Kidney (tissue), 14 donors: ENCODE measurements around the gene SWAP70. TPM values are rescaled to one million over a fixed set of nuclear protein-coding genes. Genes with fewer than 3 reads are reported as not detected.
"Not testable (repeated sequence)": the region's sequence is repeated elsewhere in the genome, so short reads cannot be mapped to it uniquely, and the experiment has no call there.

ENCODE experiments used
- DNase-seq, 5 donors: peaks; one replicate each; pipeline ENCODE4 v3.0.0-alpha.2; 2013 to 2020
- FAIRE-seq: peaks from 2 replicates; lab custom pipeline; 2012; peaks lifted over from hg19 to GRCh38; lab: Jason Lieb, UNC
- H3K27ac ChIP-seq, 2 donors: one replicate each; pipeline ENCODE4 v1.7.0; 2013; ENCODE audit warnings: low read depth in 2 of 2, low read length in 2 of 2, inconsistent platforms in 1 of 2
- H3K27me3 ChIP-seq: one replicate; pipeline ENCODE4 v1.7.1; 2013; ENCODE audit warnings: low read length, inconsistent platforms; ENCODE audit not compliant: control insufficient read depth, insufficient read depth
- H3K36me3 ChIP-seq, 3 donors: one replicate each; pipeline versions ENCODE4 v1.7.0 to v1.7.1; 2013; ENCODE audit warnings: low read length in 3 of 3, control low read depth in 1 of 3, inconsistent platforms in 1 of 3; ENCODE audit not compliant: insufficient read depth in 3 of 3, control insufficient read depth in 2 of 3
- H3K4me1 ChIP-seq, 3 donors: one replicate each; pipeline versions ENCODE4 v1.7.0 to v1.7.1; 2013; ENCODE audit warnings: low read length in 3 of 3, inconsistent platforms in 1 of 3, low read depth in 1 of 3; ENCODE audit not compliant: control insufficient read depth in 2 of 3, insufficient read depth in 2 of 3
- H3K4me3 ChIP-seq, 3 donors: one replicate each; pipeline versions ENCODE4 v1.7.0 to v1.8.1; 2013; ENCODE audit warnings: low read length in 3 of 3, control low read depth in 1 of 3, inconsistent platforms in 1 of 3
- H3K9ac ChIP-seq, 3 donors: one replicate each; pipeline versions ENCODE4 v1.7.0 to v1.7.1; 2013; ENCODE audit warnings: low read length in 3 of 3, control low read depth in 1 of 3, inconsistent platforms in 1 of 3
- H3K9me3 ChIP-seq, 3 donors: one replicate each; pipeline versions ENCODE4 v1.7.0 to v1.7.1; 2013; ENCODE audit warnings: low read length in 3 of 3, control low read depth in 1 of 3, inconsistent platforms in 1 of 3; ENCODE audit not compliant: control insufficient read depth in 2 of 3, insufficient read depth in 1 of 3
- intact Hi-C: fragments of 100-400 bp; cut with DNase I; formaldehyde crosslinking; loops from one replicate; pipeline ENCODE4 v1.11.1; 2022
- polyA plus RNA-seq: library from polyadenylated mRNA; stranded (reverse); fragments of 350-450 nt; fragmentation: Illumina TruSeq; extraction: RNeasy Lipid Tissue Mini Kit (QIAGEN cat#74804); gene quantifications from one replicate; pipeline ENCODE4 v1.2.3, GENCODE V29; 2014; ENCODE audit warnings: low read depth, low replicate concordance; ENCODE audit not compliant: insufficient read depth
- total RNA-seq: library from RNA; stranded (reverse); fragmentation: NEBNext Ultra II Directional; extraction: Animal tissue kit (Norgen Biotek cat#: 25700); gene quantifications from one replicate; pipeline ENCODE4 v1.2.1, GENCODE V29; 2021
- TF ChIP-seq, protein P1 (sequence below): IDR thresholded peaks from 3 replicates; pipeline ENCODE4 v1.5.1; 2012; ENCODE audit warnings: mild to moderate bottlenecking, moderate library complexity, borderline replicate concordance; ENCODE audit not compliant: insufficient read depth; ENCODE audit errors: extremely low read depth
- donor health status: control.
- donor health status: control.
- donor health status: control.
- donor health status: control.
- donor health status: control.
- donor health status: DM: yes; HTN: yes; CAD: no.
- donor health status: Normal renal cell carcinoma (clear cell type).

Gene SWAP70
- total and polyA plus RNA-seq, 2 donors from 2014 or later = 11.1 to 61.0 TPM

DNA sequence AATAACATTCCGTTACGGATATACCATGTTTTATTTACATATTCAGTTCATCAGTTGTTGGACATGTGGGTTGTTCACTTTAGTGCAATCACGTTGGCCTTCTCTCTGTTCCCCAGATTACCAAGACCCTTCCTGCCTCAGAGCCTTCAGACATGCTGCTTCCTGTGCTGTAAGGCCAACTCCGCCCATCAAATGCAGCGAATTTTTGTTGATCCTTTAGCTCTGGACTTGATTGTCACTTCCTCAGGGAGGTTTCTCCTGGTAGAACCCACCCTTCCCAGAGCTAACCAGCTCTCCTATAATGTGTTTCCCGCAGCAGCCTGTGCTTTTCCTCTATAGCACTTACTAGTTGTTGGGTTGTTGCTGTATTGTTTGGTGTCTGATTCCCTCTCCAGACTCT lies 39.4 kb downstream of the SWAP70 start:
- TF ChIP-seq, protein P1, sequence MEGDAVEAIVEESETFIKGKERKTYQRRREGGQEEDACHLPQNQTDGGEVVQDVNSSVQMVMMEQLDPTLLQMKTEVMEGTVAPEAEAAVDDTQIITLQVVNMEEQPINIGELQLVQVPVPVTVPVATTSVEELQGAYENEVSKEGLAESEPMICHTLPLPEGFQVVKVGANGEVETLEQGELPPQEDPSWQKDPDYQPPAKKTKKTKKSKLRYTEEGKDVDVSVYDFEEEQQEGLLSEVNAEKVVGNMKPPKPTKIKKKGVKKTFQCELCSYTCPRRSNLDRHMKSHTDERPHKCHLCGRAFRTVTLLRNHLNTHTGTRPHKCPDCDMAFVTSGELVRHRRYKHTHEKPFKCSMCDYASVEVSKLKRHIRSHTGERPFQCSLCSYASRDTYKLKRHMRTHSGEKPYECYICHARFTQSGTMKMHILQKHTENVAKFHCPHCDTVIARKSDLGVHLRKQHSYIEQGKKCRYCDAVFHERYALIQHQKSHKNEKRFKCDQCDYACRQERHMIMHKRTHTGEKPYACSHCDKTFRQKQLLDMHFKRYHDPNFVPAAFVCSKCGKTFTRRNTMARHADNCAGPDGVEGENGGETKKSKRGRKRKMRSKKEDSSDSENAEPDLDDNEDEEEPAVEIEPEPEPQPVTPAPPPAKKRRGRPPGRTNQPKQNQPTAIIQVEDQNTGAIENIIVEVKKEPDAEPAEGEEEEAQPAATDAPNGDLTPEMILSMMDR = no peak
- FAIRE-seq (no peak), DNase-seq (no peak)
- no peaks in the 10 kb centered on the region for H3K9me3 ChIP-seq
- no peaks in the 10 kb centered on the region for H3K36me3 ChIP-seq
- H3K27ac ChIP-seq = no peak overlapping the region
- H3K9ac ChIP-seq = no peak overlapping the region
- H3K4me3 ChIP-seq = no peak overlapping the region
- intact Hi-C loops = no loop called here
- H3K27me3 ChIP-seq = no peaks in the 10 kb centered on the region
- H3K4me1 ChIP-seq = peaks cover 4 to 16% (median 5%) of the 10 kb centered on the region in 3 donors

DNA sequence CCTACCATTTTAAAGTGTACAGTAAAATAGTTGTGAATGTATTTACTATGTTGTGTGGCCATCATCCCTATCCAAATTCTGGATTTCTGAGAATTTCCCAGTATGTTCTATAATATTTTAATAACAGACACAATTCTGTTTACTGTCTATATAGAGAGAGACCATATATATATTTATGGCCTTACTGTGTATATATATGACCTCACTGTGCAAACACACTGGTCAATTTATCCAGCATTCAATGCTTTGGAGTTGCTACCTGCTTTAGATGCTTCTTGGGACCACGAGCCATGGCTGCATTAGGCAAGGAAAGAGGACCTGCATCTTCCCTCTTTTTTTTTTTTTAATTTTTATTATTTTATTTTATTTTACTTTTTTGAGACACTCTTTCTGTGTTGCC lies 40.2 kb downstream of the SWAP70 start:
- H3K27me3 ChIP-seq = no peaks in the 10 kb centered on the region
- H3K4me3 ChIP-seq = no peak overlapping the region
- intact Hi-C loops = no loop called here
- TF ChIP-seq, protein P1 = no peak
- FAIRE-seq = no peak
- peaks cover 4 to 16% (median 5%) of the 10 kb centered on the region in 3 donors for H3K4me1 ChIP-seq
- no peak for DNase-seq
- H3K27ac ChIP-seq = no peak overlapping the region
- H3K9ac ChIP-seq = no peak overlapping the region
- H3K9me3 ChIP-seq = no peaks in the 10 kb centered on the region
- H3K36me3 ChIP-seq = no peaks in the 10 kb centered on the region

GRCh38 chr11:9704620-9705019 lies 40.7 kb downstream of the SWAP70 start:
- DNase-seq (no peak), FAIRE-seq (no peak)
- Histone ChIP-seq H3K27me3 (no peaks in the 10 kb centered on the region), H3K4me1 (peaks cover 4 to 16% (median 5%) of the 10 kb centered on the region in 3 donors), H3K36me3 (no peaks in the 10 kb centered on the region), H3K27ac (no peak overlapping the region), H3K9me3 (no peaks in the 10 kb centered on the region), H3K4me3 (no peak overlapping the region), H3K9ac (no peak overlapping the region)
- TF ChIP-seq, protein P1 = no peak
- intact Hi-C loops = no loop called here

DNA sequence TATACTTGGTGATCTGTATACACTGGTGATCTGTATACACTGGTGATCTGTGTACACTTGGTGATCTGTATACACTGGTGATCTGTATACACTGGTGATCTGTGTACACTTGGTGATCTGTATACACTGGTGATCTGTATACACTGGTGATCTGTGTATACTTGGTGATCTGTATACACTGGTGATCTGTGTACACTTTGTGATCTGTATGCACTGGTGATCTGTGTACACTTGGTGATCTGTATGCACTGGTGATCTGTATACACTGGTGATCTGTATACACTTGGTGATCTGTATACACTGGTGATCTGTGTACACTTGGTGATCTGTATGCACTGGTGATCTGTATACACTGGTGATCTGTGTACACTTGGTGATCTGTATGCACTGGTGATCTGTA lies 41.5 kb downstream of the SWAP70 start:
- H3K9me3 ChIP-seq, intact Hi-C loops, H3K27me3 ChIP-seq, H3K27ac ChIP-seq, H3K9ac ChIP-seq, H3K4me3 ChIP-seq, H3K36me3 ChIP-seq, FAIRE-seq, DNase-seq: not testable (repeated sequence)
- H3K4me1 ChIP-seq = peaks cover 4 to 14% (median 5%) of the 10 kb centered on the region in 3 donors
